Natural killer cell (primary cell): ENCODE data around the gene XCR1. TPM values are rescaled to one million over a fixed set of nuclear protein-coding genes. Genes with fewer than 3 reads are reported as not detected.

Experiments
- ATAC-seq, 3 donors: fragments of 150-1000 bp in 2 of 3; fragments of 200-7000 bp in 1 of 3; cut with Tn5 transposase; 1 replicate in 1 of 3; 2 replicates in 2 of 3; pipeline ENCODE4 v1.10.0; 2021; ENCODE audit warnings: mild to moderate bottlenecking in 2 of 3, moderate library complexity in 2 of 3
- DNase-seq, 2 donors: peaks; one replicate each; pipeline versions ENCODE4 v3.0.0 to v3.0.0-alpha.2; 2013 to 2021; ENCODE audit warnings: mixed read lengths in 1 of 2
- H3K27ac ChIP-seq: one replicate; pipeline ENCODE4 v1.5.1; 2013; ENCODE audit warnings: mild to moderate bottlenecking, low read length
- H3K27me3 ChIP-seq: one replicate; pipeline ENCODE4 v1.6.1; 2013; ENCODE audit warnings: low read length; ENCODE audit not compliant: control insufficient read depth, insufficient read depth
- H3K36me3 ChIP-seq: one replicate; pipeline ENCODE4 v1.6.1; 2013; ENCODE audit warnings: low read length; ENCODE audit not compliant: control insufficient read depth, insufficient read depth
- H3K4me1 ChIP-seq: one replicate; pipeline ENCODE4 v1.6.1; 2013; ENCODE audit warnings: low read length; ENCODE audit not compliant: control insufficient read depth, insufficient read depth
- H3K4me3 ChIP-seq: one replicate; pipeline ENCODE4 v1.5.1; 2013; ENCODE audit warnings: low read length
- H3K9me3 ChIP-seq: one replicate; pipeline ENCODE4 v1.6.1; 2013; ENCODE audit warnings: low read length; ENCODE audit not compliant: control insufficient read depth, insufficient read depth
- H3K27ac Mint-ChIP-seq, 2 donors: one replicate each; pipeline ENCODE4 v1.8.0; 2022; ENCODE audit warnings: mild to moderate bottlenecking in 2 of 2, mixed read lengths in 2 of 2, moderate library complexity in 1 of 2
- H3K27me3 Mint-ChIP-seq, 2 donors: one replicate each; pipeline ENCODE4 v1.8.0; 2022; ENCODE audit warnings: low read depth in 2 of 2, mixed read lengths in 2 of 2
- H3K36me3 Mint-ChIP-seq: one replicate; pipeline ENCODE4 v1.8.0; 2022; ENCODE audit warnings: mixed read lengths
- H3K4me1 Mint-ChIP-seq, 2 donors: one replicate each; pipeline ENCODE4 v1.8.0; 2022; ENCODE audit warnings: mixed read lengths in 2 of 2
- H3K4me3 Mint-ChIP-seq: one replicate; pipeline ENCODE4 v1.8.0; 2022; ENCODE audit warnings: mild to moderate bottlenecking, moderate library complexity, mixed read lengths
- H3K9me3 Mint-ChIP-seq, 2 donors: one replicate each; pipeline ENCODE4 v1.8.0; 2022; ENCODE audit warnings: mixed read lengths in 2 of 2
- CTCF ChIP-seq: fragments of 200-600 bp; IDR thresholded peaks from one replicate; pipeline ENCODE4 v1.8.0; 2022; ENCODE audit warnings: antibody characterized with exemption
- WGBS: methylation state at CpG from one replicate; pipeline ENCODE4 v1.1.7; 2013; ENCODE audit warnings: missing lambda C conversion rate; ENCODE audit not compliant: insufficient coverage; 5-methylcytosine and 5-hydroxymethylcytosine counted together
- intact Hi-C: fragments of 100-400 bp; cut with micrococcal nuclease; formaldehyde crosslinking; loops from one replicate; pipeline ENCODE4 v1.14.2; 2022
- total RNA-seq, 4 donors: library from RNA; stranded (reverse); fragments of 120-200 nt in 1 of 4; gene quantifications; one replicate each; pipeline versions ENCODE4 v1.2.3 to v1.2.4, GENCODE V29; 2013 to 2022

The XCR1 gene
- total RNA-seq, 3 donors from 2014 or later (not counting 1 experiment from before 2014, with no cell fraction given): 0.21 TPM; not detected in 2

- no peak overlapping the region for H3K4me3 ChIP-seq
- intact Hi-C loops: no loop called here
- Mint-ChIP-seq H3K4me1 (peaks cover 20 to 37% of the 10 kb centered on the region in 2 donors), H3K9me3 (no peaks in the 10 kb centered on the region), H3K36me3 (peaks cover 16% of the 10 kb centered on the region), H3K27ac (no peak overlapping the region), H3K4me3 (no peak overlapping the region), H3K27me3 (no peaks in the 10 kb centered on the region)
- ATAC-seq: no peak
- H3K4me1 ChIP-seq: peaks cover 51% of the 10 kb centered on the region
- 73% methylated on average over 3 of the region's 3 CpGs for WGBS
- no peaks in the 10 kb centered on the region for H3K27me3 ChIP-seq
- DNase-seq: no peak
- peaks cover 49% of the 10 kb centered on the region for H3K36me3 ChIP-seq
- no peaks in the 10 kb centered on the region for H3K9me3 ChIP-seq
- no peak overlapping the region for H3K27ac ChIP-seq
- TF ChIP-seq CTCF: no peak
Measured at GRCh38 chr3:45983770-45984169, 43.5 kb downstream of the XCR1 start.

- no peak overlapping the region for H3K4me3 ChIP-seq
- no peak overlapping the region for H3K4me3 Mint-ChIP-seq
- no peaks in the 10 kb centered on the region for H3K27me3 ChIP-seq
- 64% methylated on average over 2 of the region's 2 CpGs for WGBS
- TF ChIP-seq CTCF: no peak
- peaks cover 22 to 39% of the 10 kb centered on the region in 2 donors for H3K4me1 Mint-ChIP-seq
- peaks cover 57% of the 10 kb centered on the region for H3K4me1 ChIP-seq
- no peak for ATAC-seq
- no peak overlapping the region for H3K27ac ChIP-seq
- no peak for DNase-seq
- no peaks in the 10 kb centered on the region for H3K9me3 ChIP-seq
- H3K36me3 ChIP-seq: peaks cover 49% of the 10 kb centered on the region
- H3K27ac Mint-ChIP-seq: no peak overlapping the region
- intact Hi-C loops: no loop called here
- peaks cover 28% of the 10 kb centered on the region for H3K36me3 Mint-ChIP-seq
- H3K9me3 Mint-ChIP-seq: no peaks in the 10 kb centered on the region
- no peaks in the 10 kb centered on the region for H3K27me3 Mint-ChIP-seq
Measured at GRCh38 chr3:45981346-45982074, 45.8 kb downstream of the XCR1 start.

GRCh38 chr3:45980819-45981218 lies 46.5 kb downstream of the XCR1 start:
- intact Hi-C loops: no loop called here
- H3K36me3 Mint-ChIP-seq: peaks cover 28% of the 10 kb centered on the region

More at GRCh38 chr3:45980819-45981218, 46.5 kb downstream of the XCR1 start:
- H3K27me3 ChIP-seq: no peaks in the 10 kb centered on the region
- peaks cover 49% of the 10 kb centered on the region for H3K36me3 ChIP-seq
- DNase-seq (no peak), ATAC-seq (no peak)
- no peak overlapping the region for H3K27ac ChIP-seq
- H3K4me3 ChIP-seq: no peak overlapping the region
- WGBS: 44% methylated on average over 2 of the region's 2 CpGs
- H3K4me3 Mint-ChIP-seq: no peak overlapping the region
- H3K27me3 Mint-ChIP-seq: no peaks in the 10 kb centered on the region
- H3K9me3 Mint-ChIP-seq: no peaks in the 10 kb centered on the region
- peaks cover 64% of the 10 kb centered on the region for H3K4me1 ChIP-seq
- H3K4me1 Mint-ChIP-seq: peaks cover 28 to 40% of the 10 kb centered on the region in 2 donors
- H3K9me3 ChIP-seq: no peaks in the 10 kb centered on the region
- TF ChIP-seq CTCF: no peak
- no peak overlapping the region for H3K27ac Mint-ChIP-seq
